GM19463 (cell line): ENCODE results near the gene ARMC3.
A peak's percentile ranks its signal among the peaks of the same experiment; 100 is the strongest.
"Not testable (repeated sequence)": the region's sequence is repeated elsewhere in the genome, so short reads cannot be mapped to it uniquely, and the experiment has no call there.

Source experiments
- ATAC-seq: cut with Tn5 transposase; IDR thresholded peaks from one replicate; pipeline ENCODE4 v1.9.1; 2021; ENCODE audit warnings: mild to moderate bottlenecking, moderate library complexity; ENCODE audit not compliant: unreplicated experiment

The ARMC3 gene

DNA sequence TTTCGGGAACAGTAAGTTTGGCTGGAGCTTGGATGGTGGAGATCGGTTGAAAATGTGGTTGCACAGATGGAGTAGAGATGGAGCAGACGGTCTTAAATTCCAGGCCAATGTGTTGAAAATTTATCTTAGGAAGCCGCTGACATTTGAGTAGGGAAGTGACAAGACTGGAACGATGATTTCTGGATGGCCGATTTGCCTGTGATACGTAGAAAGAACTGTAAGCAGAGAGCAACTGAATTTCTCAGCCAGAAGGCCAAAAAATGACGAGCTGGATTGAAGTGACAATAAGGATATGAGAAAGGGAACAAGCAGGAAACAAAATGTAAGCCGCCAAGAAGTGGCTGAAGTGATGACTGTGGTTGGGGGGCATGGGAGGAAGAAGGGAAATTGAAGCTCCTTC is 687 bp upstream of the ARMC3 start:
- peak; percentile 2 for ATAC-seq

DNA sequence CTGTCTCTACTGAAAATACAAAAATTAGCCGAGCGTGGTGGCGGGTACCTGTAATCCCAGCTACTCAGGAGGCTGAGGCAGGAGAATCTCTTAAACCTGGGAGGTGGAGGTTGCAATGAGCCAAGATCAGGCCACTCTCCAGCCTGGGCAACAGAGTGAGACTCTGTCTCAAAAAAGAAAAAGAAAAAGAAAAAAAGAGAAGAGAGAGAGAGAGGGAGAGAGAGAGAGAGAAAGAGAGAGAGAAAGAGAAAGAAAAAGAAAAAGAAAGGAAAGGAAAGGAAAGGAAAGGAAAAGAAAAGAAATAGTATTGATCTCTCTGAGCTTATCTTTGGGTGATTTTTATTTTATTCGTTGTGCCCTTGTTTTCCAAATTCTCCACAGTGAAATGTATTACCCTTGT is 1.2 kb downstream of the ARMC3 start:
- not testable (repeated sequence) for ATAC-seq

DNA sequence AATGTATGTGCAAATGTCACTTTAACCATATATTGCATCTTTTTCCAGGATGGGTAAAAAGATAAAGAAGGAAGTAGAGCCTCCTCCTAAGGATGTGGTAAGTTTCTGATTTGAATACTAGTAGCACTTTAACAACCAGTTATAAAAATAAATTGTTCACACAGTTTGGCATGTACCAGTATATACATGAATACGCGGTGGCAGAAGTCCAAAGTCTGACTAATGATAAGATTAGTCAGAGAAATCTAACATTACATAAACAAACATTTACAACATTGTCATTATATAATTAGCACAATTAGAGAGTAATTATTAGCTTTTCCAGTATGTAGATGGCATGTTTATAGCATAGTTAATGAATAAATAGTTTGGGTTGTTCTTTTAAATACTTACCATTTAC is 4.1 kb downstream of the ARMC3 start:
- peak; percentile 45 for ATAC-seq

DNA sequence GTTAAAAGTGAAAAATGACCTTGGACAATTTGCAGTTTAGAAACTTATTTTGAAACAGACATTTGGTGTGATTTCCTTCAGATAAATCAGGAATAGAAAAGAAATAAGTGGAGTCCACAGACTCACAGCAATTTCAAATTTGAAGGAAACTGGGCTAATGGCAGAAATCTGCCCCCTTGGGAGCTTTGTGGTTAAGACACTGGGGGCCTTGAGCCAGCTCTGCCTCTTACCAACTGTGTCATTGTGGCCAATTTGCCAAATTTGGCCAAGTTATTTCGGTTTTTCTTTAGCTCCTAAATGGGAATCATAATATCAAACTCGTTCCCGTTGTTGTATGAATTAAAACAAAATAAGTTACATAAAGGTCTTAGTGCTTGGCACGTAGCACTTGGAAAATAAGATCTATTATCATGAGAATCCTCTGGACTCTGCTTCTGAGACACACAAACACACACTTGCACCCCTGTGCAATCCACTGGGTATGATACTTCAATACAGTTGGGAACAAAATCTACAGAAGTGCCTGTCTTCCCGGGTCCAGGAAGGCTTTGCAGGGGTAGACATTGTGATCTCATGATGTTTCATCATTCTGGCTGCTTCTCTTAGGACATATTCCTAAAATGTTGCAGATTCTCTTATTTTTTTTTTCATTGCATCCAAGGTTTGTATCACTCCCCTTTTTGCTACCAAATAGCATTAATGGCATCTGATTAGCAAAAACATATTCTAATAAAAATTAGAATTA is 4.9 kb downstream of the ARMC3 start:
- no peak for ATAC-seq

- ATAC-seq, result no peak
Observed at GRCh38 chr10:22934726-22935125, 6.9 kb downstream of the ARMC3 start.

DNA sequence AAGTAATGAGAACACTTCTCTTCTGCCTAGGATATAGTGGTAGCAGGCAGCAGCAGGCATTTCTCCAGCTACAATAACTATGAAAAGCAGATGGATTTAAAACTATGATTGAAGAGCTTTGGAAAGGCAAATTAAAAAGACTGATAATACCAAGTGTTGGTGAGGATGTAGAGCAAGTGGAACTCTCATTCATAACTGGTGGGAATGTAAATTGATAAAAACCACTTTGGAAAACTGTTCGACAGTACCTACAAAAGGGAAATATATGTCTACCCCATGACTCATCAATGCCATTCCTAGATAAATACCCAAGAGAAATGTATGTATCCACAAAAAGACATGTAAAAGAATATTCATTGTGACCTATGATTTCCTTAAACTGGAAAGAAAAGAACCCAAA is 14.6 kb downstream of the ARMC3 start:
- no peak for ATAC-seq

- ATAC-seq, result peak; percentile 74
Observed at GRCh38 chr10:22945934-22946673, 18.3 kb downstream of the ARMC3 start.

DNA sequence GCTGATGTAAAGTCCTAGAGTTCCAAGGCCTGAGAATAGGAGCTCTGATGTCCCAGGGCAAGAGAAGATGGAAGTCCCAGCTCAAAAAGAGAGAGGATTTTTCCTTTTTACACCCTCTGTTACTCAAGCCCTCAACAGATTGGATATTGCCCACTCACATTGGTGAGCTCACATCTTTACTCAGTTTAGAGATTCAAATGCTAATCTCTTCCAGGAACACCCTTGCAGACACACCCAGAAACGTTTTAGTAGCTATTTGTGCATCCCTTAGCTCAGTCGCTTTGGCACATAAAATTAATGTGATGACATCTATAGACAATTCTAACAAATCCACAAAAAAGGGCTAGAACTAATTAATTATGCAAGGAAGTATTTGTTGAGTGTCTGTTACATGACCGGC is 27.1 kb downstream of the ARMC3 start:
- ATAC-seq, result no peak

DNA sequence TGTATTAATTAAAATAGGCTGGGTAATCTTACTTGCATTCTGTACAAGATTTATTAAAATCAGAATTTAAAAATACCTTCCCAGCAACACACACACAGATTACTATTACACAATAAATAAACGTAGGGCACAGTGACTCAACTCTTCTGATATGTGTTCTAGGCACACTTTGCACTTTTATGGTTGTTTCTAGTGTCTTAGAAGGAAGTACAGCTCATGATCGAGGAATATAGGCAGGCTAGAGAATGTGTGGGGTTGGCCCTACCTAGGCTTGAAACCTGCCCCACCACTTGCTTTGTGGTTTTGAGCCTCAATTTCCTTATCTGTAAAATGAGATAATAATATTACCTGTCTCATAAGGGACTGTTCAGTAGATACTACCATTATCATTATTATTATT is 30.5 kb downstream of the ARMC3 start:
- ATAC-seq, result no peak

DNA sequence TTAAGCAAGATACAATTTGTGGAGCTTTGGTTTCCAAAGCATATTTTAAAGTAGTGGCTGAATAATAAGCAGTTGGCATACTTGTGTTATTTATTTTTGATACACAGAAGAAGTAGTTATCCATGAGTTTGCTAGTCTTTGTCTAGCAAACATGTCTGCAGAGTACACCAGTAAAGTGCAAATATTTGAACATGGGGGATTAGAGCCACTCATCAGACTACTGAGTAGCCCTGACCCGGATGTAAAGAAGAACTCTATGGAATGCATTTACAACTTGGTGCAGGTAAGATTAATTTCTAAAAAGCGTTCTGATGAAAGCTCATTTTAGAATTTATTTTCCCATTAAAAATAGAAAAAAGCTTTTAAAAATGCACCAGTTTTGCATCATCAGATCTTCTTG is 31.4 kb downstream of the ARMC3 start:
- ATAC-seq, result no peak

GRCh38 chr10:22959950-22960349 is 32.1 kb downstream of the ARMC3 start:
- ATAC-seq, result no peak

DNA sequence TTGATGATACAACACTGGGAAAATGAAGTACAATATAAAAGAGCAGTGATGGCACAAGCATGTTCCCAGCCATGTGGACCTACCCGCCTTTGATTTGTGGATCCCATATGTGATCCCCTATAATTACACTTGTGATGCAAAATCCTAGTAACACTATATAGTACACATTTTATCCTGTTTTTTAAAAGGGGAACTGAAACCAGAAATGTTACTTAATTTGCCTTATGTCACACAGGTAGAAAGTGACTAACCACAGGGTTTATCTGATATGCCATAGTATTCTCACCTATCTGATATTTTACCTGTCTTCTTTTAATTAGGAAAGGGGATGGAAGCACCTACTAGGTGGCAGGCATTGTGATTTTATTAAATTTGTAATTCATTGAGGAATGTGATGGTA is 35.0 kb downstream of the ARMC3 start:
- ATAC-seq, result no peak

- ATAC-seq, result no peak
Observed at GRCh38 chr10:22969704-22970103, 41.9 kb downstream of the ARMC3 start.

DNA sequence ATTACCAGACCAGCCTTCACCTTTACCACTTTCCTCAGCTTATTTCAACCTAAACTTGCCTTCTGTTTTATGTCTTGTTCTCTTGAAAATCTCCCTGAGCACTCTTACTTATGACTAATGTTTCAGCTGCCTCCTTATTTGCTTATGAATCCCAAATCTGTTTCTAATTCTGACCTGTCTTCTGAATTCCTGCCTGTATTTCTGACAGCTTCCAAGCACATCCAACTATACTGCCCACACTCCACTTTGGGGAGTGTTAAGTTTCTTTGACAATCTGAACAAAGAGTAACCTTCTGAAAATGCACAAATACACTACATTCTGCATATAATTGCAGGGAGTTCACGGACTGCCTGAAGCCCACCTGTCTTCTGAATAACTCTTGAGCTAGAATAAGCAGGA is 48.7 kb downstream of the ARMC3 start:
- no peak for ATAC-seq

- ATAC-seq, result no peak
Observed at GRCh38 chr10:22977751-22978150, 49.9 kb downstream of the ARMC3 start.

- no peak for ATAC-seq
Observed at GRCh38 chr10:22978287-22978686, 50.4 kb downstream of the ARMC3 start.

DNA sequence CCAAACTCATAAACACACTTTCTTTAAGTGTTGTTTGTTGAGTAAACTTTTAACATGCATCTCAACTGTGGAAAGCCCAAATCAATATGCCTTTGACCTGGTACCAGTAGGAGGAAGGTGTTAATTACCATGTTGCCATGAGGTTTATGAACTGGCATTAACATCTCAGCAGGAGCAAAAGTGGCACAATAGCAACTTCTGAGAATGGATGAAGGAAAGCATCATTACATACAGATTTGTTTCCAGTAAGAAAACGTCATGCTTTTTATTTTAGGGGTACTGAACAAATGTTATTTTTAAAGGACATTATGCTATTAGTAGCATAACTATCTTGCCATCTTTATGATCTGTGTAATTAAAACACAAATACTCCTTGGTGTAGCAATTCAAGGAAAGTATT is 51.1 kb downstream of the ARMC3 start:
- no peak for ATAC-seq

GRCh38 chr10:22980822-22981221 is 53.0 kb downstream of the ARMC3 start:
- no peak for ATAC-seq

DNA sequence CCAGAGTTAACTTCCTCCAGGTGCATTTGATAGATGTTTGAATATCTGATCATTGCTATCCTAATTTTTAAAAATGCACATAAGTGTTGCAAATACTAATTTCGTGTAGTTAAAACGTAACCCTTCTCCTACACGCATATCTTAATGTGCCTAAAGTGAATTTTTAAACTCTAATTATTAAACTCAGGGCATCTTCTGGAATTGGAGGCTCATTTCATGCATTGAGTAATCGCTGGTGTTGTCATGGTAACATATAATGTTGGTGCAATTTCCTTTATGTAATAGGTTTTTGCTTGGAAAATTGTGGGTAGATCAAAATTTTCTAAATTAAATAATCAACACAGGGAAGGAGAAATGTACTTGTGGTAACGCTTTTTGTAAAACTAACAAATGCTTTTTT is 56.2 kb downstream of the ARMC3 start:
- no peak for ATAC-seq

GRCh38 chr10:22986771-22987542 is 59.1 kb downstream of the ARMC3 start:
- no peak for ATAC-seq

DNA sequence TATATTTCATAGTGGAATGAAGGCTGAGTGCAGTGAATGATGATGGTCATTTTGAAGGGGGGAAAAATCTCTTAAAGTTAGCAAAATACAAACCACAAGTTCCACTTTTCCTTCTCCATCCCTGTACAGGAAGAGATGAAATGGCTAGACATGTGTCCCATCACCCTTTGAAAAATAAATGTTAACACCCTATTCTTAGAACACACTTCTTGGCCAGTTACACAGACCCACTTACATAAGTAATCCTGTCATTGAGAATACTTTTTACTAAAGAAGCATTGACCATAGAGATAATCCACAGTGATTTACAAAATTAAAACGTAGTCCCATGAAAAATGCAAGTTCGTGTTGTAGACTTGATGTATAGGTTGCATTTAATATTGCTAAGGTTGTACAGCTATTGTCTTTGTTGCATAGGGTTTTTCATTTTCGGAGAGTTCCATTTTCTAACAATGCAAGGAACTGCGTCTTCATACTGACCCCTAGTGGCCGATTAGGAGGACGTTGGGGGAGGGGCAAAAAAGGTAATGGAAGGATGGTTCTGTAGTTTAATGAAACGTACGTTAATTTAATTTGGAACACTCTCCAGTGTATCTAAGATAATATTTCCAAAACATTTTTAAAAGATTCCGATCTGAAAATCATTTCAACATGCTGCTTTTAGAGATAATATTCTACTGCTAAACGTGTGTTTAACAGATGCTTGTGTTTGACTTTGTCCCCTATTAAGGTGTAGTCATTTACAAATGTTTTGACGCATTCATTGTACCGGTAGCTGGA is 60.9 kb downstream of the ARMC3 start:
- peak; percentile 63 for ATAC-seq
